ENCODE data around the gene HES5.

- TF ChIP-seq CTCF (IDR thresholded peaks at IDR 0.05; ENCODE audit: low read depth, low read length) (no peak), POLR2A (IDR thresholded peaks at IDR 0.05; ENCODE audit: extremely low read depth, insufficient read length) (no peak), MAX (IDR thresholded peaks at IDR 0.05; ENCODE audit: low read depth, low read length) (no peak)
Observed at GRCh38 chr1:2516124-2516523, 13.9 kb downstream of the HES5 start.
